Suprapubic skin (tissue), 4 donors: Measurements from ENCODE around the gene DNAJB12. TPM values are rescaled to one million over a fixed set of nuclear protein-coding genes. Genes with fewer than 3 reads are reported as not detected.
A peak's percentile ranks its signal among the peaks of the same experiment; 100 is the strongest.

Experiments used
- DNase-seq, 2 donors: peaks; one replicate each; pipeline ENCODE4 v3.0.0-alpha.2; 2019; ENCODE audit warnings: low spot score in 2 of 2
- H3K27ac ChIP-seq: fragments of 200-600 bp; sonication (generic); one replicate; pipeline ENCODE4 v1.5.1; 2019
- H3K27me3 ChIP-seq: fragments of 200-600 bp; sonication (generic); one replicate; pipeline ENCODE4 v1.5.1; 2019
- H3K36me3 ChIP-seq: fragments of 200-600 bp; sonication (generic); one replicate; pipeline ENCODE4 v1.5.1; 2019
- H3K4me1 ChIP-seq: fragments of 200-600 bp; sonication (generic); one replicate; pipeline ENCODE4 v1.5.1; 2019
- H3K4me3 ChIP-seq: fragments of 200-600 bp; sonication (generic); one replicate; pipeline ENCODE4 v1.5.1; 2019; ENCODE audit warnings: mild to moderate bottlenecking
- H3K9me3 ChIP-seq: fragments of 200-600 bp; sonication (generic); one replicate; pipeline ENCODE4 v1.5.1; 2019
- EP300 ChIP-seq: sonication (generic); formaldehyde crosslinking; IDR thresholded peaks from one replicate; pipeline ENCODE4 v1.6.1; 2017; ENCODE audit warnings: antibody characterized with exemption
- POLR2A ChIP-seq, 2 donors: fragments of 450-650 bp; IDR thresholded peaks; one replicate each; pipeline ENCODE4 v1.6.1; 2017; ENCODE audit warnings: antibody characterized with exemption in 2 of 2, mild to moderate bottlenecking in 2 of 2, moderate library complexity in 2 of 2
- POLR2AphosphoS5 ChIP-seq, 3 donors: sonication (generic); formaldehyde crosslinking; IDR thresholded peaks; one replicate each; pipeline ENCODE4 v1.6.1; 2017; ENCODE audit warnings: antibody characterized with exemption in 3 of 3
- WGBS: methylation state at CpG from one replicate; pipeline ENCODE4 v1.1.5; 2018; 5-methylcytosine and 5-hydroxymethylcytosine counted together
- total RNA-seq, 4 donors: library from RNA; depleted of rRNA; stranded (reverse); fragments of >200 nt; gene quantifications; one replicate each; pipeline ENCODE4 v1.1.0, GENCODE V29; 2016
- TF ChIP-seq, protein P1 (sequence below), 2 donors: fragments of 200-600 bp in 1 of 2; fragments of 450-650 bp in 1 of 2; sonication (generic) in 1 of 2; IDR thresholded peaks; one replicate each; pipeline ENCODE4 v1.5.1; 2016 to 2019; ENCODE audit warnings: antibody characterized with exemption in 2 of 2, mild to moderate bottlenecking in 1 of 2, moderate library complexity in 1 of 2

The DNAJB12 gene
- total RNA-seq, 4 donors from 2014 or later, result 44.0 to 61.8 (median 46.7) TPM

DNA sequence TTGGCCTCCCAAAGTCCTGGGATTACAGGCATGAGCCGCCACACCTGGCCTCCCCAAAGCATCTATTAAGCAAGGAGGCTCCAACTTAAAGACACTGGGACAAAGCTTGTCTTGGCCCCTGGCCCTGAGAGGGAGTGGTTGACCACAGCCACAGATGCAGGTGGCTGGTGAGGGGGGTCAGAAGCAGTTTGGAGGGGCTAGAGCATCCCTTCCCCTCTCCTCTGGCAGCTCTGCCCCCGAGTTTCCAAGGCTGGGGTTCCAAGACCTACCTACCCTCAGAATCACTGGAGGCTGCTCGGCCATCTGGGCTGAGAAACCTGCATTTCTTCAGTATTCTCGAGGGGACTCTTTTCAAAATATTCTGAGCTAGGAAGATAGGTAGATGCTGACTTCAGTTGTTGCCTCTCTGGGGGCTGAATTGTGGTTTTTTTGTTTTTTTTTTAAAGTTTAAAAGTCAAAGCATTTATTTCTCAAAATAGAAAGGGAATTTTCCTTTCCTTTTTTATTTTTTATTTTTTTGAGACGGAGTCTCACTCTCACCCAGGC, 48.4 kb downstream of the DNAJB12 start:
- H3K4me3 ChIP-seq, result no peak overlapping the region
- no peaks in the 10 kb centered on the region for H3K9me3 ChIP-seq
- TF ChIP-seq POLR2AphosphoS5 (IDR thresholded peaks at IDR 0.05) (no peak), POLR2A (IDR thresholded peaks at IDR 0.05) (no peak), EP300 (no peak)
- TF ChIP-seq, protein P1, sequence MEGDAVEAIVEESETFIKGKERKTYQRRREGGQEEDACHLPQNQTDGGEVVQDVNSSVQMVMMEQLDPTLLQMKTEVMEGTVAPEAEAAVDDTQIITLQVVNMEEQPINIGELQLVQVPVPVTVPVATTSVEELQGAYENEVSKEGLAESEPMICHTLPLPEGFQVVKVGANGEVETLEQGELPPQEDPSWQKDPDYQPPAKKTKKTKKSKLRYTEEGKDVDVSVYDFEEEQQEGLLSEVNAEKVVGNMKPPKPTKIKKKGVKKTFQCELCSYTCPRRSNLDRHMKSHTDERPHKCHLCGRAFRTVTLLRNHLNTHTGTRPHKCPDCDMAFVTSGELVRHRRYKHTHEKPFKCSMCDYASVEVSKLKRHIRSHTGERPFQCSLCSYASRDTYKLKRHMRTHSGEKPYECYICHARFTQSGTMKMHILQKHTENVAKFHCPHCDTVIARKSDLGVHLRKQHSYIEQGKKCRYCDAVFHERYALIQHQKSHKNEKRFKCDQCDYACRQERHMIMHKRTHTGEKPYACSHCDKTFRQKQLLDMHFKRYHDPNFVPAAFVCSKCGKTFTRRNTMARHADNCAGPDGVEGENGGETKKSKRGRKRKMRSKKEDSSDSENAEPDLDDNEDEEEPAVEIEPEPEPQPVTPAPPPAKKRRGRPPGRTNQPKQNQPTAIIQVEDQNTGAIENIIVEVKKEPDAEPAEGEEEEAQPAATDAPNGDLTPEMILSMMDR (IDR thresholded peaks at IDR 0.05), result no peak
- no peaks in the 10 kb centered on the region for H3K36me3 ChIP-seq
- peaks cover 30% of the 10 kb centered on the region for H3K4me1 ChIP-seq
- H3K27me3 ChIP-seq, result no peaks in the 10 kb centered on the region
- 70% methylated on average over 5 of the region's 5 CpGs for WGBS
- DNase-seq, result no peak
- H3K27ac ChIP-seq, result no peak overlapping the region

DNA sequence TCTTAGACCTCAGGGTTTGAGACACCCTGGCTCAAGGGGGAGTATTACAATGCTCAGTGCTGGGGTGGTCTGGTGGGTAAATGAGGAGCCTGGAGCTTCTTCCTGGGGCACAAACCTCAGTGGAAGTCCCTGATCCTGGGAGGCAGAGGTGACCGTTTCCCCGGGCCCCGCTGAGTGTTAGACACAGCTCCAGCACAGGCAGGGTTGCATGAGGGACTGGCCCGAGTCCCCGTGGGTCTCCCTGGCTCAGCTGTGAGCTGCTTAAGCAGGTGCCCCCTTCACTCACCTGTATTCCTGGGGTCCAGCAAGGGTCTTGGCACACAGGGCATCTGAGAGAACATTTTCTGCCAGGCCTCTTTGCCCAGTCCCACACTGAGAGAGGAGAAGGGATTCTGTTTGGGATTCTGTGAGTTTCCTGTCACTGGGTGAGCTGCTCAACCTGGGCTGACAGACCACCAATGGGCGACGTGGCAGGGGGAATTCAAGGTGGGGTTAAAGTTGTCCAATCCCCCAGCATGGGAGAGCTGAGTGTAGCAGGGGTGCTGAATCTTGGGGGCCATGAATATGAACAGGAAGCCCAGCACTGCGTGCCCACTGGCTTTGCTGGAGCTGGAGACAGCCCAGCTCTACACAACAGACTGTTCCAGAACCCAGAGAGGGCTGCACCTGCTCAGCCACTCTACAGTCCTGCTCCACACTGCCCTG, 51.1 kb downstream of the DNAJB12 start:
- no peaks in the 10 kb centered on the region for H3K36me3 ChIP-seq
- no peak for DNase-seq
- H3K9me3 ChIP-seq, result no peaks in the 10 kb centered on the region
- no peak overlapping the region for H3K4me3 ChIP-seq
- WGBS, result 76% methylated on average over 8 of the region's 8 CpGs
- H3K27me3 ChIP-seq, result no peaks in the 10 kb centered on the region
- no peak for TF ChIP-seq EP300
- TF ChIP-seq, protein P1 (IDR thresholded peaks at IDR 0.05), result no peak
- no peak for TF ChIP-seq POLR2A (IDR thresholded peaks at IDR 0.05)
- TF ChIP-seq POLR2AphosphoS5 (IDR thresholded peaks at IDR 0.05), result no peak
- H3K27ac ChIP-seq, result no peak overlapping the region
- H3K4me1 ChIP-seq, result peaks cover 7% of the 10 kb centered on the region

DNA sequence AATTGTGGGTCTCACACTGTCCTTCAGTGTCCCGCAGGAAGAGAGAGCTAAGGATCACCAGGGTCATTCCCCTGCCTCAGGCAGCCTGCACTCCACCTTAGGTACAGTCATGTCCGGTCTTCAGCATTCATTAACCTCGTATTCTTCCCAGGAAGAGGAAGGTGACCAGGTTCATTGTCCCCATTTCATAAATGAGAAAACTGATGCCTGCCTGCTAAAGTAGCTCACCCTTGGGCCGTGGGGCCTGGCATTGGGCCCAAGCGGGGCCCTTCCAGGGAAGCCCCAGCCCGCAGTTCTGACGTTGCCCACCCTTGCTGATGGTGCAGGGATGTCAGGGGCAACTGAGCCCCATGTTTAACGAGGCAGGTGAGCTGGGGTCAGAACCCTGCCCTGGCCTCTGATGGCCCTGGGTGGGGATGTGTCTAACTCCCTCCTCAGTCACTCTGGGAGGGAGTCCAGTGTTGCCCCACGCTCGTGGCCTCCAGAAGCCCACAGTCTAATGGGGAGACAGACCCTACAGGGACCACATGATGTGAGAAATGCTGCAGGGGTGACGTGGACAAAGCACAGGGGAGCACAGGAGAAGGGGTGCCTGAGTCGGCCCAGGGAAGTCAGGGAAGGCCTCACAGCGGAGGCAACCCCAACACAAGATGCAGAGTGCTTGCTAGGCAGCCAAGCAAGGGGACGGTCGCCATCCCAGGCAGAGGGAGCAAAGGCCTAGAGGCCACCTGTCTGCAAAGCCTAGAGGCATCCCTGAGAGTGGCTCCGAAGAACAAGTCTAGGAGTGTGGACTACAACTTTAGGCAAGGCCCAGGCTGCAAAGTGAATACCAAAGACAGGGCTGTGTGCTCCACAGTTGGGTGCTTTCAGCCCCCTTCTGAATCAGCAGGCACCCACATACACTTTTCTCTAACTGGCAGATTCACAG, 55.9 kb downstream of the DNAJB12 start:
- Histone ChIP-seq H3K9me3 (no peaks in the 10 kb centered on the region), H3K27me3 (no peaks in the 10 kb centered on the region), H3K27ac (peak overlapping the region; percentile 86), H3K36me3 (no peaks in the 10 kb centered on the region), H3K4me1 (peaks cover 19% of the 10 kb centered on the region), H3K4me3 (no peak overlapping the region)
- WGBS, result 78% methylated on average over 13 of the region's 16 CpGs
- no peak for DNase-seq
- TF ChIP-seq POLR2A (IDR thresholded peaks at IDR 0.05) (no peak), EP300 (no peak), POLR2AphosphoS5 (IDR thresholded peaks at IDR 0.05) (no peak)
- TF ChIP-seq, protein P1 (IDR thresholded peaks at IDR 0.05), result no peak

DNA sequence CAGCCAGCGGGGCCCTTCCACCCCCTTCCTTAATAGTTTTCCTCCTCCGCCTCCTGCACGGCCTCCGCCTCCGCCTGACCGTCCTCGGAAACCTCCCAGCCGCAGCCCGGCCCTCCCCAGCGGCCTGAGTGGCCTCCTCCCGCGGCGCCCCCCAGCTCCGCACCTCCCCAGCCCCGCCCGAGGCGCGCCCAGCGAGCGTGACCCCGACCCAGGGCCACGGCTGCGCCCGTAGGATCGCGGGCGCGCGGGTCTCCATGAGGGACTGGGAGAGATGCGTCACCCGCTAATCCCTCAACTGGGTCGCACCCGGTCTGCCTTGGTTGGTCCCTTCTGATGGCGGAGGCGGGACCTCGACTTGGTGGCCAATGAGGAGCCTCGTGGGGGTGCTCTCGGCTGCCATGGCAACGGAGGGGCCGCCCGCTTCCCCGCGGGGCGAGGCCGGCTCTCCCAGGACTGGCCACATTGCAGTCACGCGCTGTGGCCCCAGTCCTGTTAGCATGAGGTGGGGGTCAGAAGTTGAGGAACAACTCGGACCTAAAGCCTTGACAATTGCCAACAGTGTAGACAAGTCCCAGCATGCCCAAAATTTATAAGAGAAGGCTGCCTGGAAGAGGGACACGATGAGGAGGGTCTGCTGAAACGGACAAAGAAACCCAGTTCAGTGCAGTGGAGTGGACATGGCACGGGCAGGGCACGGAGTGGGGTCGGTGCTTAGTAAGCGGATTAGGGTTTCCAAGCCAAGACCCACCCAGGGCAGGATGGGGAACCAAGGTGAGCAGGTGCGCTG, 56.7 kb downstream of the DNAJB12 start:
- DNase-seq, result peak; percentile 99 to 100
- no peaks in the 10 kb centered on the region for H3K27me3 ChIP-seq
- H3K36me3 ChIP-seq, result no peaks in the 10 kb centered on the region
- peaks cover 19% of the 10 kb centered on the region for H3K4me1 ChIP-seq
- 13% methylated on average over 29 of the region's 55 CpGs for WGBS
- peak overlapping the region; percentile 67 for H3K4me3 ChIP-seq
- H3K9me3 ChIP-seq, result no peaks in the 10 kb centered on the region
- TF ChIP-seq EP300 (no peak), POLR2A (IDR thresholded peaks at IDR 0.05) (peak in 1 of 2 donors; percentile 75), POLR2AphosphoS5 (IDR thresholded peaks at IDR 0.05) (peak in 1 of 3 donors; percentile 80)
- TF ChIP-seq, protein P1 (IDR thresholded peaks at IDR 0.05), result no peak
- H3K27ac ChIP-seq, result peak overlapping the region; percentile 86
